Measurements from ENCODE around the gene LNX2.

DNA sequence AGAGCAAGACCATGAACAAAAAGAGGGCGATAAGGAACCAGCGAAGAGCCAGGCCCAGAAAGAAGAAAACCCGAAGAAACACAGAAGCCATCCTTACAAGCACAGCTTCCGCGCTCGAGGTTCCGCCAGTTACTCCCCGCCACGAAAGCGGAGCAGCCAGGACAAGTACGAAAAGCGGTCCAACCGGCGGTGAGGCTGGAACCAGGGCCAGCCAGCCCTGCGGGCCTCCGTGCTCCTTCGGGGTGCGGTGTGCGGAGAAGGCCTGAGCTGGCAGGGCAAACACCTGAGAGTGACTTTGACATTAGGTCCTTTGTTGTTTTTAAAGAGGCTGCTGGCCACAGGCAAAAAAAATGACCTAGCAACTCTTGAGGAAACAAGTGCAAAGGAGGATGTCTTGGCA is 45.4 kb upstream of the LNX2 start:
- TF ChIP-seq, protein P1, sequence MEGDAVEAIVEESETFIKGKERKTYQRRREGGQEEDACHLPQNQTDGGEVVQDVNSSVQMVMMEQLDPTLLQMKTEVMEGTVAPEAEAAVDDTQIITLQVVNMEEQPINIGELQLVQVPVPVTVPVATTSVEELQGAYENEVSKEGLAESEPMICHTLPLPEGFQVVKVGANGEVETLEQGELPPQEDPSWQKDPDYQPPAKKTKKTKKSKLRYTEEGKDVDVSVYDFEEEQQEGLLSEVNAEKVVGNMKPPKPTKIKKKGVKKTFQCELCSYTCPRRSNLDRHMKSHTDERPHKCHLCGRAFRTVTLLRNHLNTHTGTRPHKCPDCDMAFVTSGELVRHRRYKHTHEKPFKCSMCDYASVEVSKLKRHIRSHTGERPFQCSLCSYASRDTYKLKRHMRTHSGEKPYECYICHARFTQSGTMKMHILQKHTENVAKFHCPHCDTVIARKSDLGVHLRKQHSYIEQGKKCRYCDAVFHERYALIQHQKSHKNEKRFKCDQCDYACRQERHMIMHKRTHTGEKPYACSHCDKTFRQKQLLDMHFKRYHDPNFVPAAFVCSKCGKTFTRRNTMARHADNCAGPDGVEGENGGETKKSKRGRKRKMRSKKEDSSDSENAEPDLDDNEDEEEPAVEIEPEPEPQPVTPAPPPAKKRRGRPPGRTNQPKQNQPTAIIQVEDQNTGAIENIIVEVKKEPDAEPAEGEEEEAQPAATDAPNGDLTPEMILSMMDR (IDR thresholded peaks at IDR 0.05), result no peak
- TF ChIP-seq POLR2A (IDR thresholded peaks at IDR 0.05), result no peak

Data from adrenal gland (tissue), 5 donors.